Measurements from ENCODE around the gene ZNF511.

ZNF511 gene

GRCh38 chr10:133355991-133356390 lies 47.3 kb downstream of the ZNF511 start:
- no peak for DNase-seq

DNA sequence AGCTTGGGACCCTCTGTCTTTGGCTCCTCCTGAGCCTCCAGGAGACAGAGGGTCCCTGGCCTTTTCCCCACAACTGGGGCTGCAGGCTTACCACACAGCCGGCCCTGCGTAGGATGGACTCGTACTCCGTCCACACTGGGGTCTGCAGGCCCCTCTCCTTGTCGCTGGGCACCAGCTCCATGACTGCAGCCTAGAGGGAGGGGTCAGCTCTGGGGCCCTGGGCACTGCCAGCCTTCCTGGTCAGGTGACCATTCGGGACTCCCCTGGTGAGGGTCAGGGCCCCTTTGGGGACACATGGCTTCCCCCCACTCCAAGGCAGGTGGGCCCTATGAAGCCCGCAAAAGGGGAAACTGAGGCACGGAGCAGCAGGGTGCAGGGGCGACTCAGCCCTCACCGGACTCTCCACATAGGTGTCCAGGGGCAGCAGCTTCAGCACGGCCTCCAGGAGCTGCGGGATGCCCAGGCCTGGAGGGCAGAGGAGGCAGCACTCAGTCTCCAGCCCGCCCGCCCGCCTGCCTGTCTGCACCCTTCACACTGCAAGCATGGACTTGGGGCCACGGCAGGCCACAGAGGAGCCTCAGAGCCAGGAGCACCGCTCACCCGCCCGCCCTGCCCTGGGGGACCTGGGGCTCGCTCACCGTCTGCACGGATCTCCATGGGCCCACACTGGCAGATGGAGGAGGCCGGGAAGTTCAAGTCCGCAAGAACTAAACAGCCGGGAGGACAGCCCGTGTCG lies 48.0 kb downstream of the ZNF511 start:
- no peak for DNase-seq

GRCh38 chr10:133357285-133358161 lies 48.8 kb downstream of the ZNF511 start, which contains the start of gene FUOM:
TSS of gene FUOM (minus strand) at chr10:133358019. CDS start at chr10:133358007, 12 bp downstream.
- DNase-seq = peak in 5 of 14 donors; percentile 15 to 57 (median 23)

- DNase-seq = no peak
These were observed 49.6 kb downstream of the ZNF511 start for GRCh38 chr10:133358162-133358924.

- DNase-seq = no peak
These were observed 50.2 kb downstream of the ZNF511 start for GRCh38 chr10:133358925-133359310.

DNA sequence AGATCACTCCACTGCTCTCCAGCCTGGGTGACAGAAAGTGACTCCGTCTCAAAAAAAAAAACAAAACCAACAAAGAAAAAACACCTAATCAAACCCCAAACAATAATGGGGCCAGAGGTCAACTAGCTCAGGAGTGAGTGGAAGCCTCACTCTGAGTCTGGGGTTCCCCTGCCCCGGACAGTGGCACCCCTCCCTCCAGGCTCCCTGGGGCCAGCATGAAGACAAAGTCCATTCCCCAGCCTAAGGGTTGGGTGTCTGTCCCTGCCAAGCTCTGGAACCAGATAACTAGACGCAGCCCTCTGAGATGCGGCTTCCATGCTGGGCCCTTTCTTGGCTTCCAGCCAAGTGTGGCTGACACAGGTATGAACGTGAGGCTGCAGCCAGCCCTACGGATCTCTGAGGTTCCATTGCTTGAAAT lies 50.8 kb downstream of the ZNF511 start:
- DNase-seq = peak in 1 of 14 donors; percentile 33

DNA sequence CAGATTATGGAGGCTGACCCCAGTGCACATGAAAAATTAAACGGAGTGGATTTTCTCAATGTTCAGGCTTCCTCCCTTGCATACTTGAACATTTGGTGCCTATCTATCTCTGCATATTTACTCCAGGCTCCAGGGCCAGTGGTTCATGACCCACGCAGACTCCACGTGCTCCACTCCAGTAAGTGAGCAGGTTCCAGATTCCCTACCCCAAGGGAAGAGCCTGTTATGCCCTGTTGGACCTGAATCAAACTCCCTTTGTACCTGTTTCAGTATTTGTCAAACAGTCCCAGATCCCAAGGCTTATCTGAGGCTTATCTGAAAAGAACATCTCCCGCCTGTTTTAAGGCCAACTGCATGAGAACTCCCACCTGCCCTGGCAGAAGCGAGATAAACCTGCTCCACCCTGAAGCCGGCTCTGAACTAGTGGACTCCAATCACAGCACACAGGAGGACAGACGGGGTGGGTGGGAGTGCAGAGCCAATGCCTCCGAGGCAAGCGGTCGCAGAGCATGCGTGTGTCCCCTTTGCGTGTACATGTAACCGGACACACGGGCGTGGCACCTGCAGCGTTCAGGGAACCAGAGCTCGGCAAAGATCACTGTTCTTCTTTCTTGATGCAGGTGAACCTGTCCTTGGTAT lies 51.4 kb downstream of the ZNF511 start:
- no peak for DNase-seq

DNA sequence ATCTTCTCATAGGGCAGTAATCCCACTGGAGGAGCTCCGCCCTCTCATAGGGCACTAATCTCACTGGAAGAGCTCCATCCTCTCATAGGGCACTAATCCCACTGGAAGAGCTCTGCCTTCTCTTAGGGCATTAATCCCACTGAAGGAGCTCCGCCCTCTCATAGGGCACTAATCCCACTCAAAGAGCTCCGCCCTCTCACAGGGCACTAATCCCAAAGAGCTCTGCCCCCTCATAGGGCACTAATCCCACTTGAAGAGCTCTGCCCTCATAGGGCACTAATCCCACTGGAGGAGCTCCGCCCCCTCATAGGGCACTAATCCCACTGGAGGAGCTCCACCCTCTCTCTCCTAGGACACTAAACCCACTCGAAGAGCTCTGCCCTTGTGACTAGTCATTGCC lies 52.5 kb downstream of the ZNF511 start:
- DNase-seq = no peak

- no peak for DNase-seq
These were observed 53.2 kb downstream of the ZNF511 start for GRCh38 chr10:133361773-133362441.
